Karpas-422 (cell line): Measurements from ENCODE around the gene FCGBP. TPM values are rescaled to one million over a fixed set of nuclear protein-coding genes. Genes with fewer than 3 reads are reported as not detected.
"Not testable (repeated sequence)": the region's sequence is repeated elsewhere in the genome, so short reads cannot be mapped to it uniquely, and the experiment has no call there.

Experiments used
- DNase-seq: peaks from one replicate; pipeline ENCODE4 v3.0.0-alpha.2; 2015
- H2AFZ ChIP-seq: fragments of 200-600 bp; sonication (generic); 2 replicates; pipeline ENCODE4 v1.6.1; 2014; ENCODE audit warnings: antibody characterized with exemption, low read length, mixed read lengths
- H3K27ac ChIP-seq: fragments of 200-600 bp; sonication (generic); 2 replicates; pipeline ENCODE4 v1.5.1; 2014; ENCODE audit warnings: mild to moderate bottlenecking, low read length, moderate library complexity
- H3K27me3 ChIP-seq: fragments of 200-600 bp; sonication (generic); 2 replicates; pipeline ENCODE4 v1.6.1; 2014; ENCODE audit warnings: low read length, mixed read lengths
- H3K36me3 ChIP-seq: fragments of 200-600 bp; sonication (generic); 2 replicates; pipeline ENCODE4 v1.6.1; 2014; ENCODE audit warnings: low read length, mixed read lengths; ENCODE audit not compliant: insufficient read depth
- H3K4me1 ChIP-seq: fragments of 200-600 bp; sonication (generic); 2 replicates; pipeline ENCODE4 v1.6.1; 2014; ENCODE audit warnings: mild to moderate bottlenecking, low read length, mixed read lengths
- H3K4me2 ChIP-seq: fragments of 200-600 bp; sonication (generic); 2 replicates; pipeline ENCODE4 v1.6.1; 2014; ENCODE audit warnings: low read length, low read depth, mild to moderate bottlenecking; ENCODE audit not compliant: poor library complexity, severe bottlenecking
- H3K4me3 ChIP-seq: fragments of 200-600 bp; sonication (generic); 2 replicates; pipeline ENCODE4 v1.5.1; 2014; ENCODE audit warnings: mild to moderate bottlenecking, antibody characterized with exemption, low read length, mixed read lengths
- H3K79me2 ChIP-seq: fragments of 200-600 bp; sonication (generic); 2 replicates; pipeline ENCODE4 v1.6.1; 2014; ENCODE audit warnings: mild to moderate bottlenecking, low read length, mixed read lengths
- H3K9ac ChIP-seq: fragments of 200-600 bp; sonication (generic); 2 replicates; pipeline ENCODE4 v1.6.0; 2014; ENCODE audit warnings: low read length
- H3K9me2 ChIP-seq: fragments of 200-600 bp; sonication (generic), shearing (Covaris generic); replicated peaks from 2 replicates; pipeline ENCODE4 v1.6.0; 2014; ENCODE audit warnings: mild to moderate bottlenecking, low read length, moderate library complexity; ENCODE audit not compliant: insufficient read depth
- H3K9me3 ChIP-seq: fragments of 300-700, 200-600 bp; sonication (generic); 2 replicates; pipeline ENCODE4 v1.6.1; 2014; ENCODE audit warnings: low read length, mixed read lengths
- H4K20me1 ChIP-seq: fragments of 200-600 bp; sonication (generic); 2 replicates; pipeline ENCODE4 v1.6.1; 2014; ENCODE audit warnings: mild to moderate bottlenecking, antibody characterized with exemption, low read length, low read depth; ENCODE audit not compliant: insufficient read depth
- total RNA-seq: library from RNA; depleted of rRNA; stranded (reverse); fragments of >200 nt; shearing (Covaris generic); gene quantifications from 2 replicates; pipeline ENCODE4 v1.2.3, GENCODE V29; 2014; ENCODE audit warnings: low replicate concordance; rRNA removed

FCGBP gene
- total RNA-seq, 1 experiment from 2014 or later, result not detected

- H3K4me2 ChIP-seq, H3K79me2 ChIP-seq, H3K9ac ChIP-seq, H3K4me3 ChIP-seq, DNase-seq, H3K9me2 ChIP-seq, H3K4me1 ChIP-seq, H3K36me3 ChIP-seq, H3K27me3 ChIP-seq, H3K9me3 ChIP-seq, H4K20me1 ChIP-seq, H3K27ac ChIP-seq, H2AFZ ChIP-seq: not testable (repeated sequence)
These were observed 44.3 kb downstream of the FCGBP start for GRCh38 chr19:39889872-39890754.

GRCh38 chr19:39887456-39887951, 46.9 kb downstream of the FCGBP start:
- H3K4me2 ChIP-seq, H3K36me3 ChIP-seq, H3K9ac ChIP-seq, DNase-seq, H3K4me3 ChIP-seq, H3K79me2 ChIP-seq, H3K9me2 ChIP-seq, H2AFZ ChIP-seq, H3K9me3 ChIP-seq, H4K20me1 ChIP-seq, H3K27ac ChIP-seq, H3K4me1 ChIP-seq, H3K27me3 ChIP-seq: not testable (repeated sequence)

DNA sequence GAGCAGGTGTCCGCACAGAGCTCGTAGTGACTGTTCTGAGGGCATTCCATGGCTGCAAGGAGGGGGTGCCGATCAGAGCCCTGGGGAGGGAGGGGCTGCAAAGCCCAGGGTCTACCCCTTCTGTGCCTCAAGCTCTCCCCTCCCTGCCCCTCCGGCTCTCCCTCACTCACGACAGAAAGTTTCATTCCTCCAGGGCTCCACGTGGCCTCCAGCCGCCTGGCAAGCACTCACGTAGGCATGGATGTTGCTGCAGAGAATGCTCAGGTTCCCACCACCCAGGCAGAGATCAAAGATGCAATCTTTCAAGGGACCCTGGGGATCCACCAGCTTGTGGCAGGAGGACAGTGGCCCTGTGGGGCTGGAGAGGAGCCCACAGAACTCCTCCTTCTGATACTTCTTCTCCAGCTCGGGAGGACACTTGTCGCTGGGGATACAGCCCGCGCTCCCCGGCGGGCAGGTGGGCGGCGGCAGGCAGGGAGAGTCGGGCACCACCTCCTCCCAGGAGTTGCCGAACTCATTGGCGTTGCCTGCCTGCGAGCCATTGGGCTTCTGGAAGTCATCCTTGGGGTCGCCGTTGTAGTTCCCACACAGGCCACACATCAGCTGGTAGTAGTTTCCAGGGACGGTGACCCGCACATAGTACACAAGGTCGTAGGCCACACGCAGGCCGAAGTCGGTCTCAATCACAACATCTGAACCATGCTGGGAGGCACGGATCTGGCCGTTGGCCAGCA, 48.4 kb downstream of the FCGBP start:
- not testable (repeated sequence) for H3K4me1 ChIP-seq, H3K79me2 ChIP-seq, H3K9me2 ChIP-seq, H2AFZ ChIP-seq, H3K9me3 ChIP-seq, H3K4me3 ChIP-seq, H3K9ac ChIP-seq, H3K27ac ChIP-seq, H4K20me1 ChIP-seq, H3K4me2 ChIP-seq, H3K36me3 ChIP-seq, H3K27me3 ChIP-seq, DNase-seq

- not testable (repeated sequence) for H3K79me2 ChIP-seq, H3K27ac ChIP-seq, H3K9ac ChIP-seq, H3K9me3 ChIP-seq, H3K4me1 ChIP-seq, H2AFZ ChIP-seq, H3K27me3 ChIP-seq, H3K4me3 ChIP-seq, DNase-seq, H3K36me3 ChIP-seq, H3K9me2 ChIP-seq, H3K4me2 ChIP-seq, H4K20me1 ChIP-seq
These were observed 49.7 kb downstream of the FCGBP start for GRCh38 chr19:39884721-39885120.

Other genes starting within 250 kb of the FCGBP start
- 3.7 and 6.1 TPM in 2 replicates for gene LGALS14, start 230.2 kb downstream of the FCGBP start, total RNA-seq
- not detected in 2 replicates for gene CLC, start 196.6 kb downstream of the FCGBP start, total RNA-seq
- not detected in 2 replicates for gene LEUTX, start 155.8 kb downstream of the FCGBP start, total RNA-seq
- 10.9 and 30.3 TPM in 2 replicates for gene DYRK1B, start 100.5 kb downstream of the FCGBP start, total RNA-seq
- gene FBL, start 88.3 kb downstream of the FCGBP start, total RNA-seq, result 359 and 384 TPM in 2 replicates
- 99.7 and 123 TPM in 2 replicates for gene PSMC4, start 36.5 kb upstream of the FCGBP start, total RNA-seq
- gene ZNF546, start 62.4 kb upstream of the FCGBP start, total RNA-seq, result 6.0 and 10.4 TPM in 2 replicates
- 16.8 and 33.9 TPM in 2 replicates for gene ZNF780B, start 121.6 kb upstream of the FCGBP start, total RNA-seq
- gene ZNF780A, start 156.3 kb upstream of the FCGBP start, total RNA-seq, result 14.0 and 31.9 TPM in 2 replicates